HG02852 (cell line): Measurements from ENCODE around the gene NUDC.

Experiments used
- ATAC-seq: cut with Tn5 transposase; IDR thresholded peaks from one replicate; pipeline ENCODE4 v1.9.1; 2021; ENCODE audit warnings: mild to moderate bottlenecking, moderate library complexity; ENCODE audit not compliant: unreplicated experiment

NUDC gene

DNA sequence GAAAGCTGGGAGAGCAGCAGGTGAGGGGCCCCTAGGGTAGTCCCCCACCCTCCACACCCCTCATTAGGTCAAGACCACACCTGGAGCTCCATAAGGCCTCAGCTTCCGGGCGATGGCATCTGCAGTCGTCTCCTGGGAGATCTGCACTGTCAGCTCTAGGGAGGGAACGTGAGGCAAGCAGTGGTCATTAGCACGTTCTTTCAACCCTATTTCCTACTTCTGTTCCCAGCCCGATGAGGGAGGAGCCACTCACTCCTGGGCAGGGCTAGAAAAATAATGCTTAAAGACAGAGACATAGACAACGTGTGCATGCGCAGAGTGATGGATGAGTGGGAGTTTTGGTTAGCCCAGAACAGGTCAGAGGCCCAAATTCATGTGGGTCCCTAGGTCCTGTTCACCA, 29.1 kb downstream of the NUDC start:
- no peak for ATAC-seq

DNA sequence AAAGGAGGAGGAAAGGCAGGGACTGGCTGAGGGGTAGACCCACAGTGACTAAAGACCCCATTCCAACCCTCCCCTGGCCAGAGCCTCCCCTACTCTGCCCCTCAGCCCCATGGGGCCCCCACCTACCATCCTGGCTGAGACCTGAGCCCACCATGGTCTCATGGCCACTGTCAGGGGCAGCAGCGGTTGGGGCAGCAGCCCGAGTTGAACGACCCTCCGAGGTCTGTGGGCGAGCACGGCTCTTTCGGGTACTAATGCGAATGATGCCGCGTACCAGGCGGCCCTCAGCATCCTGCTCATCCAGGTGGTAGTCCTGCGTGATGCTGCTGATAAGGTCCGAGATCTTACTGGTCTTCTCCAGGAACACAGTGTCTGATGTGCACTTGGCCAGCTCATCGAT, 29.7 kb downstream of the NUDC start:
- no peak for ATAC-seq

DNA sequence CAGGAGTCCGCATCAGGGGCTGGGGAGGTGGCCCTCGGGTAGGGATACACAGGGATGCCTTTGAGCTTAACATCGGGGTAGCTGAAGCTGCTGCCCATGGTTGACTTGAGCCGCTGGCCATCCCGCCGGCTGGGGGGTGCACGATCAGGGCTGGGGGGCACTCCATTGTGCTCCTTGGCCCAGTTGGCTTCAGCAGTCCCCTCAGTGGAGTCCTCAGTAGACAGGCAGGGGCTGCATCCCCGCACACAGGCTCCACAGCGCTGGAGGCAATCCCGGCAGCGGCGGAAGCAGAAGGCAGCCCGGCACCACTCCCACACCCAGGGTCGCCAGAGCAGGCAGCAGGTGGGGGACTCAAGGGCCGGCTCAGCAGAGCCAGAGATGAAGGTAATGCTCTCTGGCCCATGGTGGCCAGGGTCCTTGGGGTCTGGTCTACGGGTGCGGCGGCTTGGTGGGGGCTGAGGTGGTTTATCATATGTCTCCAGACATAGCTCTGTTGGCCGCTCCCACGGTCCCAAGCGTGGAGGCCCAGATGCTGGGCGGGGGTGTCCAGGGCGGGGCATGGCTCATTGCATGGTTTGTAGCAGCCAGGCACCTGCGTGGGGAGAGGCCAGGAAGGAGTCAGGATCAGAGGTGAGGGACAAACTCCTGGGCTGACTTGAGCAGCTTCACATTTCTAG, 30.4 kb downstream of the NUDC start:
- no peak for ATAC-seq

DNA sequence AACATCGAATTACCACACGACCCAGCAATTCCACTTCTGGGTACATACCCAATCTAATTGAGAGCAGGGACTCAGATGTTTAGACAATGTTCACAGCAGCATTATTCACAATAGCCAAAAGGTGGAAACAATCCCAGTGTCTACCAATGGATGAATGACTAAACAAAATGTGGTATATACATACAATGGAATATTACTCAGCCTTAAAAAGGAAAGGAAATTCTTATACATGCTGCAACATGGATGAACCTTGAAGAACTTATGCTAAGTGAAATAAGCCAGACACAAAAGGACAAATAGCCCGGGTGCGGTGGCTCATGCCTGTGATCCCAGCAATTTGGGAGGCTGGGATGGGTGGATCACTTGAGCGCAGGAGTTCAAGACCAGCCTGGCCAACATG, 31.8 kb downstream of the NUDC start:
- ATAC-seq = no peak

DNA sequence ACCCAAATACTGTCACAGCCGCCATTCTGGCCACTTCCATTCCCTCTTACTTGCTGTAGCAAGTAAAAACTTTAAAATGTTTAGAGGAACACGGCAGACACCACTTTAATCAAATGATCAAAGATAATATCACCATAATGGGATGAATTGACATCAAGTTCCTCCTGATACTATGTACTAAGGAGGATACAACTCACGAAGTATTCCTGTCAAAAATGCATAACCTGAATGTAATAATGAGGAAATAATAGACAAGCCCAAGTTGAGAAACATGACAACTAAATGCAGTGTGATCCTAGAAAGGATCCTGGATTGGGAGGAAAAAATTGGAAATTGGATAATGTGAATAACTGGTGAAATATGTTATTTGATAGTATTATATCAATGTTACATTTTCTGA, 34.8 kb downstream of the NUDC start:
- no peak for ATAC-seq

DNA sequence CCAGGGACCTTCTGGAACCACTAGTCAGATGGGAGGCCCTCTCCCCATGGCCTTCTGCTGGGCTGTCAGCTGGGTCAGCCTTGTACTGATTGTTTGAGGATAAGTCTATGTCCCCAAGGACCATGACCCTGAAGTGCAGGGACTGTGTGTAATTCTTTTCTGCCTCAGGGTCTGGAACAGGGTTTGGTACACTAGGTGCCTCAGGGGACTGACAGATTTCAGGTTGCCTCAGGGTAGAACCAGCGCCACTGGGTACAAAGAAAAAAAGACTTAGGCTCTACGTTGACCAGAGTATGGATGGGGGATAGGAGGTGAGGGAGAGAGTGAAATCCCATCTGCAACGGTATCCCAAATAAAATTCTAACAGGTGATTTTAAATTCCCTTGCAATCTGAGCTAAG, 35.8 kb downstream of the NUDC start:
- ATAC-seq = no peak

DNA sequence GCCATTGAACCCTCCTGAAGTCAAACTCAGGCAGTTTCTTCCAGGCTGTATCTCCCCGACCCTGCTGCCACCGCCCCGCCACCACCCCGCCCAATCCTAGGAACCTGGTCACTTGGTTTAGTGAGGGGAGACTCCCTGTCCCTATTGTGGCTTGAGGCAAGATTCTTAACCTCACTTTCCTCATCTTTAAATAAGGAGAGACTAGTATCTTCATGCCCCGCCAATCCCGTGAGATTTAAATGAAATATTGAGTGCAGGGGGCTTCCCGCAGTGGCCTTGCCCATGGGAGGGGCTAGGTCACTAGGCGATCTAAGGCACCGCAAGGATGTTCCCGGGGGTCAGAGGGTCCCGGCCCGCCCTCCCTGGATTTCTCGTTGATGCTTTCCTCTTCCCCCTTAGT, 37.7 kb downstream of the NUDC start:
- no peak for ATAC-seq

DNA sequence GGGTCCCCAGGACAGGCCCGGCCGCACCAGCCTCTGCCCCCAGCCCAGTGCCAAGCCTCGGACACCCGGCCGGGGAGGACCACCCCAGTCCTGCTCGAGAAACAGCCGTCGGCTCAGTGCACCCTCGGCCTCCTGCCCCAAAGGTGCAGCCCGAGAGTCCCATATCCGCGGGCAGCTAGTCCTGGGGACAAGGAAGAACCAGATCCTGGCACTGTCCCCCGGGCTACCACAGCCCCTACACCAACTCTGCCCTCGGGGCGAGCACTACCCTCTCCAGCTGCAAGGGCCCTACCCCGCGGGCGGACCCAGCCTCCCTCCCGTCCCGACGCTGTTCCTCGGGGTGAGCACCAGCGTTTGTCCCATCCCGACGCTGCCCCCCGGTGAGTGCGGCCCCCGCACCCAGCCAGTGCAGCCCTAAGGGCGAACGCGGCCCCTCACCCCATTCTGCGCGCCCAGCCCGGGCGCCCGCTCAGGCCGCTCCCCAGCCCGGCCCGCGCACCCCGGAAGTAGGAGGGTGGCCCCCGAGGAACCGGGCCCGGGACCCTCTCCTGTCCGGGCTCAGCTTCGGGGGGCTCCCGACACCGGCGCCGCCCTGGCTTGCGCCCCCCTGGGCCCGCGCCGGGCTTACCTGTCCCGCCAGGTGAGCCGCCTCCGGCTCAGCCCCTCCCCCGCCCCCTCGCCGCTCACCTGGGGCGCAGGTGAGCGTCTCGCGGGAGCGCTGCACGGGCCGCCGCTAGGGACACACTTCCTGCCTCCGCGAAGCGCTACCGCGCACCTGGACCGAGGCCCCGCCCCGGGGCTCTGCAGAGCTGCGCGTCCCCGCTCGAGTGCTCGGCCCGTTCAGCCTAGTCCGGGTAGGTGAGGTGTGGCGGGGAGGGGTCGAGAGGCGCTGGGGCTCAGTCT, 38.4 kb downstream of the NUDC start, which contains the start of gene KDF1:
Gene KDF1 (minus strand): TSS at position 747 of the 903 bp plus-strand sequence. CDS start 8,088 bp downstream, outside the sequence.
- no peak for ATAC-seq

DNA sequence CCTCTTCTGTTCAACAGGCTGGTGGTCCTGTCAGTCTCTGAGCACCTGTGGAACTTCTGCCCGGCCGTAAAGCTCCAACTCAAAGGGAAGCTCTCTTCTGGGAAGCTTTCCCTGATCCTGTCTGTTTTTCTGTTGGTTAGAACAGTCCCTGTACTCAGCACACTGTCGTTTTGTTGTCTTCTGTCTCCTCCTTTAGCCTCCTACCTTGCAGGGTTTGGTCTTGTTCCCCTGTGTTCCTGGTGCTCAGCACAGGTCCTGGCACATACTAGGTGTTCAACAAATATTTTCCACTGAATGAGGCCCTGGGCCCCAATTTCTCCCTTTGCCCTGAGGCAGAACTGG, 39.1 kb downstream of the NUDC start:
- ATAC-seq = no peak

DNA sequence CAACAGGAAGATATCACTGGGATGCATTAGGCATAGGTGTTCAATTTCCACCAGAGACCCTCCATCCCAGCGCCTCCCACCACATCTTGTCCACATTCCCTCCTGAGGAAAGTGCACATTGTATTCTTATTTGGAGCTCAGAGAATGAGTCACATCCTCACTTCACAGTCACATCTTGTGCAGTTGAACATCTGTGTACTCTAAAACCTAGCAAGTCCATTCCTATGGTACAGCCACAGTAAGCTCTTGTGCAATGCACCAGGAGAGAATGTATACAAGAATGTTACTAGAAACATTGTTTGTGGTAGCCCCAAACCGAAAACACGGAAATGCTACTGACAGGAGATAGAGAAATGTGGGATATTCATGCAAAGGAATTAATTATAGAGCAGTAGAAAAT, 40.3 kb downstream of the NUDC start:
- no peak for ATAC-seq

DNA sequence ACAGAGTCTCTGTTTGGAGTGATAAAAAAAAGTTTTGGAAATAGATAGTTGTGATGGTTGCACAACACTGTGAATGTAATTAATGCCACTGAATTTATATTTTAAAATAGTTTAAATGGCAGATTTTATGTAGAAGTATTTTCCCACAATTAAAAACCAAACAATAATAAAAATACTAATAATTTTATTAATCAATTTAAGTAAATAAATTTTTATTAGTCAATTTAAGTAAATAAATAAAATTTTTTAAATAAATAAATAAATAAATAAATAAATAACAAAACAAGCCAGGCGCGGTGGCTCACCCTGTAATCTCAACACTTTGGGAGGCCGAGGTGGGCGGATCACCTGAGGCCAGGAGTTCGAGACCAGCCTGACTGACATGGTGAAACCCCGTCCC, 43.7 kb downstream of the NUDC start:
- ATAC-seq = no peak

DNA sequence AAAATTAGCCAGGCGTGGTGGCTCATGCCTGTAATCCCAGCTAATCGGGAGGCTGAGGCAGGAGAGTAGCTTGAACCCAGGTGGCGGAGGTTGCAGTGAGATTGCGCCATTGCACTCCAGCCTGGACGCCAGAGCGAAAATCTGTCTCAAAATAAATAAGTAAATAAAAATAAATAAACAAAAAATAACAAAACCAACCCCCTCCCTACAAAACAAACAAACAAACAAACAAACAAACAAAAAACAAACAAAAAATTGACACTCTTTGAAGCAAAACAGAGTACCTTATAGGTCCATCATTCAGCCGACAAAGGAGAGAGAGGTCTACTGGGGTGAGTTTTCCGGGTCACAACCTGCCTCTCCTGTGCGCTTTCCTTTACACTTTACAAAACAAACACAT, 44.1 kb downstream of the NUDC start:
- no peak for ATAC-seq

DNA sequence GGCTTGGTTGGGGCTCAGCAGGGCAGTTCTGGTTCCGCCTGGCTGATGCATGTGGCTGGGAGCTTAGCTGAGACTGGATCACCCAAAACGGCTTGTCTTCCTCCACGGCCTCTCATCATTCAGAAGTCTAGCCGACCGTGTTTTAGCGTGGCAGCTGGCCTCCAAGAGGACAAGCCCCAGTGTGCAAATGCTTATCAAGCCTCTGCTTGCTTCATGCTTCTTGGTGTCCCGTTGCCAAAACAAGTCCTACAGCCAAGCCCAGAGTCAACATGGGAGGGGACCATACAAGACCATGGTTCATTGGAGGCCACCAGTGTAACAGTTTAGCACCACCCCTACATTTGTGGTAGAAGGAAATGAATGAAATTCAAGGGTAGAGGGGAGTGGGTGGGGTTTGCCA, 49.3 kb downstream of the NUDC start:
- ATAC-seq = no peak

DNA sequence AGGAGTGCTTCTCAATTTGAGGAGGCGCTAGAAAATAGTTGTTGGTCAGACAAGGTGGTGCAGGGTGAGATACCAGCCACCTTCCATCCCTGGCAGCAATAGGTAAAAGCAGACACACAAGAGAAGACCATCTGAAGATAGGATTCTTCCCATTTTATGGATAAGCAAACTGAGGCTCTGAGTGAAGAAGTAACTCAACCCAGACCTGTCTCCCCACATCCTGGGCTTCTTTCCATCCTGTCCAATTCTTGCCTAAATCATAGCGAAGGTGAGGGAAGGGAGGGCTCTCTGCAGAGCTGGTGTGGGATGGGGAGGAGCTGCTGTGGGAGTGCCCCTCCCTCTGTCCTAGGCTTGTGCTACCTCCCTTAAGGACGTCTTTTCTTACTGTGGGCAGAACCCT, 50.0 kb downstream of the NUDC start:
- no peak for ATAC-seq

DNA sequence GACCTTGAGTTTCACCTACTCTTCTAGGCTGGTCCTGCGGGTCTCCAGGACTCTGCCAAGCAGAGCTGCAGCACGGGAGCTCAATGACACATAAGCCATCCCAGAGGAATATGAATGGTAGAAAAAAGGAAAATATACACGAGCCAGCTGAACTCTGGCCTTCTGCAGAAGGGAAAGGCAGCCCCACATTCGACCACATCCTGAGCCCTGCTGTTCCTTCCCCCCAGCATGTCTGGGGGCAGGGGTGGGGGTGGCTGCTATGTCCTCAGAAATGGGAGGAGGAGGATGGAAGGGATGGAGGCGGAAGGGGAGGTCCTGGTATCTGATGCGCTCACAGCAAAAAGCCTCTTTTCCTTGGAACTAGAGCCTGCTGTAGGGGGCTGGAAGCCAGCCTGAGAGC, 50.8 kb downstream of the NUDC start:
- ATAC-seq = no peak

DNA sequence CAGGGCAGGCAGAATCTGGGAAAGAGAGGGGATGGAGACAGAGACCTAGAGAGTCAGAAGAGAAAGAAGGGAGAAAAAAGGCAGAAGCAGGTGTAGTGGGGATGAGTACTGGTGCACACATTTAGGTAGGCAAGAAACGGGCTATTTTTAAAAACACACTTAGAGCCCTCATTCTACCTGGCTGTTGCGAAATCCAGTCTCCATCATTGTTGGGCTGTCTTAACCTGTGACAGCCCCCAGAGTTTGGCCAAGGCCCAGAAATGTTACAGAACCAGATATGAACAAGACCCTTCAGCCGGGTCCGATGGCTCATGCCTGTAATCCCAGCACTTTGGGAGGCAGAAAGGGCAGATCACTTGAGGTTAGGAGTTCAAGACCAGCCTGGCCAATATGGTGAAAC, 51.3 kb downstream of the NUDC start:
- ATAC-seq = no peak

DNA sequence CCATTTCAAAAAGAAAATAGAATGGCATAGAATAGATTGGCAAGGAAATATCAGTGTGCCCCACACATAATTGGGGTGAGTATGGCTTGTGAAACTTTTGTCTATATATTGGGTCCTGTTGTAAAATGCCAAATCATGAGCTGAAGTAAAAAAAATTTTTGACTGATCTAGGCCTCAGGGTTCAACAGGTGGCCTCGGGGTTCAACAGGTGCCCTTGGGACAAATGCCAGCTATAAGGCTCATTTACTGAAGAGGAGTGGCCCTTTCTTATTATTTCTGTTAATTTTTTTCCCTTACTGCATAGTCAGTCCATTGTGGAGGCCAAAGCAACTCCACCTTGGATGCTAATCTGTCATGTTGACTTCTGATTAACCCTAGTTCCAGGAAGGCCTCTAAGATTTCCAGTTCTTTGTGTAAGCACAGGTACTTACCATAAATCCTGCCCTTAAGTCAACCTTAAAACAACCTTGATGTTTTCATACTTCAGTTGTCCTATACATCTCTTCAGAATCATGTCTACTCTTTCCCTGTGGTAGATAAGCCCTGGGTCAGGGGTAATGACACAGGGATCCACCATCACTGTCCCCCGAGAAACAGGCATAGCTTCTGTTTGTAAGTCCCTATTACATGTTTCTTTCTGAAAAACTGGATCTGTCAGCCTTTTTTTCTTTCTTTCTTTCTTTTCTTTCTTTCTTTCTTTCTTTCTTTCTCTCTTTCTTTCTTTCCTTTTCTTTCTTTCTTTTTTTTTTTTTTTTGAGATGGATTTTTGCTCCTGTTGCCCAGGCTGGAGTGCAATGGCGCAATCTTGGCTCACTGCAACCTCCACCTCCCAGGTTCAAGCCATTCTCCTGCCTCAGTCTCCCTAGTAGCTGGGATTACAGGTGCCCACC, 55.3 kb downstream of the NUDC start:
- no peak for ATAC-seq

DNA sequence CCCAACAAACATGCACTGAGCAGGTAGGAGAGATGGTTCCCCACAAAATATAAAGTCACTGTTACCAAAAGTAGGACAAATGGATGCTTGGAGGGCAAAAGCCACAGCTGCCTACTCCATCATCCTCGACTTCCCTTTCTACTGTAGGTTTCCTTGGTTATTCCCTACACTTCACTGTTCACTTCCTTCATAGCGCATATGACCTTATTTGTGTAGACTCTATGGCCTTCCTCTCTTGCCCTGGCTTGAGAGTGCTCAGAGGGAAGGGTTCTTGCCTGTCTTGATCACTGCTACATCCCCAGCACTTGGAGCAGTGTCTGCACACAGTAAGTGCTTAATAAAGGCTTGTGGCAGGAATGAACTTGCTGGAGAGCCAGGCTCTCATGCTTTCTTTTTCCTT, 57.4 kb downstream of the NUDC start:
- ATAC-seq = no peak

DNA sequence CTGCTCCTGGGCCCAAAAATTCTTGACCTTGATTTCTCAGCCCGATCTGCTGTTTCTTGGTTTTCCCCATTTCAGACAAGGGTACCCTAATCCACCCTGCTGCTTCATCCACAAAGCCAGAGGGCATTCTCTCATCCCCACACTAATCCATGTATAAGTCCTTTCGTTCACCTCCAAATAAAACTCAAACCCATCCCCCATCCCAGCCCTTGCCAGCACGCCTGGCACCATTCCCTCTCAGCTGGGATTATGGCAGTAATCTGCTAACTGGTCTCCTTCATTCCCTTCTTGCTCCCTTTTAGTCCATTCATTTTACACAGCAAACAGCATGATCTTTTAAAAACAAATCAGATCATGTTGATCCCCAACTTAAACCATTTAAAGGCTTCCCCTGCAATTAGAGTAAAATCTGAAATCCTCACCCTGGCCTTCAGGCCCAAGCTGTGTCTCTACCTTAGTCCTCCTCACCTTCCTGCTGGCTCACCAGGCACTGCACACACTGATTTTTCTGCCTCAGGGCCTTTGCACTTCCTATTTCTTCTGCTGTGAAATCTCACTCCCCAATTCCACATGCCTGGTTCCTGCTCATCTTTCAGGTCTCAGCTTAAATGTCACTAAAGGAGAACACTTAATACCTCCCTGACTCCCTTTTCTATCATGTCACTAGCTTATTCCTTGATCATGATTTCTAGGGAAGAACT, 59.8 kb downstream of the NUDC start:
- ATAC-seq = no peak

DNA sequence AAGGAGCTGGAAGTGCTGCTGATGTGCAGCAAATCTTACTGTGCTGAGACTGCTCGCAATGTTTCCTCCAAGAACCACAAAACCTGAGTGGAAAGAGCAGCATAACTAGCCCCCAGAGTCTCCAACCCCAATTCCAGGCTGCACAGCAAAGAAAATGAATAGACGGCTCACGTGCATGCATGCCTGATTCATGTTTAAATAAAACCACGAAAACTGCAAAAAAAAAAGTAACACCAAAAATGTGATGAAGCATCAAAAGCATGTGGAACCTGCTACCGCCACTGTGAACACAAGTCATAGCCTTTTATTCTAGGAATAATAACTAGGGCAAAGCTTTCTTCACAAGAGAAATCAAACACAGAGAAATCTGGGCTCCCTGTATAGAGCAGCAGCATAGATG, 62.3 kb downstream of the NUDC start:
- no peak for ATAC-seq

DNA sequence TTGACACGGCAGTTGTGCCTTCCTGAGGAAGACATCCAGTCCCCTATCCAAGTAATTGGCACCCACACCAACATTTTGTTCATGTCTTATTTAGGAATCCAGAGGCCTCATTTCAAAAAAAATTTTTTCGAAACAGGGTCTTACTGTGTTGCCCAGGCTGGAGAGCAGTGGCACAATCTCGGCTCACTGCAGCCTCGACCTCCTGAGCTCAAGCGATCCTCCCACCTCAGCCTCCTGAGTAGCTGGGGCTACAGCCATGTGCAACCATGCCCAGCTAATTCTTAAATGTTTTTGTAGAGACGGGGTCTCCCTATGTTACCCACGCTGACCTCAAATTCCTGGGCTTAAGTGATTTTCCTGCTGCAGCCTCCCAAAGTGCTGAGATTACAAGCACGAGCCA, 62.7 kb downstream of the NUDC start:
- ATAC-seq = no peak
